Renal pelvis (tissue), 12 donors: ENCODE results near the gene SDR39U1. TPM values are rescaled to one million over a fixed set of nuclear protein-coding genes. Genes with fewer than 3 reads are reported as not detected.
A peak's percentile ranks its signal among the peaks of the same experiment; 100 is the strongest.
"Not testable (repeated sequence)": the region's sequence is repeated elsewhere in the genome, so short reads cannot be mapped to it uniquely, and the experiment has no call there.

Experiments
- DNase-seq: peaks from one replicate; pipeline ENCODE4 v3.0.0-alpha.2; 2013
- long read RNA-seq, 16 experiments: transcript quantifications; one replicate each; lab custom pipeline, GENCODE V29; 2026
- polyA plus RNA-seq, 3 donors: library from polyadenylated mRNA; unstranded; fragments of 120-200 nt; gene quantifications; one replicate each; pipeline ENCODE4 v1.2.1, GENCODE V29; 2013; ENCODE audit not compliant: insufficient read length in 3 of 3

Gene SDR39U1
- polyA plus RNA-seq: 10 to 100 TPM; 69.5 to 78.3 (median 76.8) TPM
- long read RNA-seq, donor 1, transcript SDR39U1-203 (5 exons, 1,507 nt): minor isoform, 8 of 32 reads
- long read RNA-seq, donor 1, transcript SDR39U1-201 (6 exons, 1,233 nt): major isoform, 16 of 32 reads
- long read RNA-seq, donor 1, partial matches to known transcripts: 0 of 32 reads
- long read RNA-seq, donor 1, other reads (novel, unspliced or antisense): 0 of 32 reads
- long read RNA-seq, donor 2, transcript SDR39U1-218 (3 exons, 1,960 nt): minor isoform, 6 of 103 reads
- long read RNA-seq, donor 2, transcript SDR39U1-201 (6 exons, 1,233 nt): major isoform, 16 of 103 reads
- long read RNA-seq, donor 2, transcript SDR39U1-203 (5 exons, 1,507 nt): minor isoform, 7 of 103 reads
- long read RNA-seq, donor 2, partial matches to known transcripts: 65 of 103 reads
- long read RNA-seq, donor 2, other reads (novel, unspliced or antisense): 0 of 103 reads
- long read RNA-seq, donor 3, transcript SDR39U1-203 (5 exons, 1,507 nt): minor isoform, 11 of 41 reads
- long read RNA-seq, donor 3, transcript SDR39U1-201 (6 exons, 1,233 nt): major isoform, 16 of 41 reads
- long read RNA-seq, donor 3, transcript SDR39U1-205 (2 exons, 648 nt): minor isoform, 6 of 41 reads
- long read RNA-seq, donor 3, partial matches to known transcripts: 0 of 41 reads
- long read RNA-seq, donor 3, other reads (novel, unspliced or antisense): 0 of 41 reads
- long read RNA-seq, donor 4, transcript SDR39U1-218 (3 exons, 1,960 nt): minor isoform, 8 of 62 reads
- long read RNA-seq, donor 4, transcript SDR39U1-201 (6 exons, 1,233 nt): major isoform, 25 of 62 reads
- long read RNA-seq, donor 4, transcript SDR39U1-203 (5 exons, 1,507 nt): minor isoform, 15 of 62 reads
- long read RNA-seq, donor 4, transcript SDR39U1-205 (2 exons, 648 nt): minor isoform, 5 of 62 reads
- long read RNA-seq, donor 4, partial matches to known transcripts: 0 of 62 reads
- long read RNA-seq, donor 4, other reads (novel, unspliced or antisense): 0 of 62 reads
- long read RNA-seq, donor 5, transcript SDR39U1-201 (6 exons, 1,233 nt): major isoform, 6 of 13 reads
- long read RNA-seq, donor 5, partial matches to known transcripts: 0 of 13 reads
- long read RNA-seq, donor 5, other reads (novel, unspliced or antisense): 0 of 13 reads
- long read RNA-seq, donor 6, transcript SDR39U1-201 (6 exons, 1,233 nt): major isoform, 9 of 17 reads
- long read RNA-seq, donor 6, partial matches to known transcripts: 0 of 17 reads
- long read RNA-seq, donor 6, other reads (novel, unspliced or antisense): 0 of 17 reads
- long read RNA-seq, donor 7, transcript SDR39U1-203 (5 exons, 1,507 nt): minor isoform, 8 of 34 reads
- long read RNA-seq, donor 7, transcript SDR39U1-218 (3 exons, 1,960 nt): minor isoform, 8 of 34 reads
- long read RNA-seq, donor 7, transcript SDR39U1-201 (6 exons, 1,233 nt): major isoform, 13 of 34 reads
- long read RNA-seq, donor 7, partial matches to known transcripts: 0 of 34 reads
- long read RNA-seq, donor 7, other reads (novel, unspliced or antisense): 0 of 34 reads
- long read RNA-seq, donor 8, partial matches to known transcripts: 0 of 7 reads
- long read RNA-seq, donor 8, other reads (novel, unspliced or antisense): 0 of 7 reads
- long read RNA-seq, donor 9, transcript SDR39U1-218 (3 exons, 1,960 nt): minor isoform, 6 of 49 reads
- long read RNA-seq, donor 9, transcript SDR39U1-203 (5 exons, 1,507 nt): minor isoform, 12 of 49 reads
- long read RNA-seq, donor 9, transcript SDR39U1-201 (6 exons, 1,233 nt): major isoform, 19 of 49 reads
- long read RNA-seq, donor 9, partial matches to known transcripts: 0 of 49 reads
- long read RNA-seq, donor 9, other reads (novel, unspliced or antisense): 0 of 49 reads
- long read RNA-seq, donor 10, transcript SDR39U1-205 (2 exons, 648 nt): minor isoform, 5 of 32 reads
- long read RNA-seq, donor 10, transcript SDR39U1-201 (6 exons, 1,233 nt): major isoform, 13 of 32 reads
- long read RNA-seq, donor 10, transcript SDR39U1-203 (5 exons, 1,507 nt): minor isoform, 6 of 32 reads
- long read RNA-seq, donor 10, partial matches to known transcripts: 0 of 32 reads
- long read RNA-seq, donor 10, other reads (novel, unspliced or antisense): 0 of 32 reads
- long read RNA-seq, donor 11, transcript SDR39U1-203 (5 exons, 1,507 nt): minor isoform, 5 of 26 reads
- long read RNA-seq, donor 11, transcript SDR39U1-201 (6 exons, 1,233 nt): major isoform, 8 of 26 reads
- long read RNA-seq, donor 11, partial matches to known transcripts: 7 of 26 reads
- long read RNA-seq, donor 11, other reads (novel, unspliced or antisense): 0 of 26 reads
- long read RNA-seq, donor 12, transcript SDR39U1-205 (2 exons, 648 nt): minor isoform, 7 of 143 reads
- long read RNA-seq, donor 12, transcript SDR39U1-209 (4 exons, 1,203 nt): minor isoform, 6 of 143 reads
- long read RNA-seq, donor 12, transcript SDR39U1-203 (5 exons, 1,507 nt): minor isoform, 10 of 143 reads
- long read RNA-seq, donor 12, transcript SDR39U1-201 (6 exons, 1,233 nt): major isoform, 14 of 143 reads
- long read RNA-seq, donor 12, partial matches to known transcripts: 94 of 143 reads
- long read RNA-seq, donor 12, other reads (novel, unspliced or antisense): 6 of 143 reads
- long read RNA-seq, donor 13, transcript SDR39U1-201 (6 exons, 1,233 nt): major isoform, 7 of 24 reads
- long read RNA-seq, donor 13, transcript SDR39U1-203 (5 exons, 1,507 nt): minor isoform, 6 of 24 reads
- long read RNA-seq, donor 13, partial matches to known transcripts: 0 of 24 reads
- long read RNA-seq, donor 13, other reads (novel, unspliced or antisense): 0 of 24 reads
- long read RNA-seq, donor 14: 0 reads
- long read RNA-seq, donor 15: 0 reads
- long read RNA-seq, donor 16, transcript SDR39U1-209 (4 exons, 1,203 nt): minor isoform, 6 of 43 reads
- long read RNA-seq, donor 16, transcript SDR39U1-201 (6 exons, 1,233 nt): major isoform, 13 of 43 reads
- long read RNA-seq, donor 16, transcript SDR39U1-203 (5 exons, 1,507 nt): minor isoform, 12 of 43 reads
- long read RNA-seq, donor 16, transcript SDR39U1-205 (2 exons, 648 nt): minor isoform, 6 of 43 reads
- long read RNA-seq, donor 16, partial matches to known transcripts: 0 of 43 reads
- long read RNA-seq, donor 16, other reads (novel, unspliced or antisense): 5 of 43 reads

DNA sequence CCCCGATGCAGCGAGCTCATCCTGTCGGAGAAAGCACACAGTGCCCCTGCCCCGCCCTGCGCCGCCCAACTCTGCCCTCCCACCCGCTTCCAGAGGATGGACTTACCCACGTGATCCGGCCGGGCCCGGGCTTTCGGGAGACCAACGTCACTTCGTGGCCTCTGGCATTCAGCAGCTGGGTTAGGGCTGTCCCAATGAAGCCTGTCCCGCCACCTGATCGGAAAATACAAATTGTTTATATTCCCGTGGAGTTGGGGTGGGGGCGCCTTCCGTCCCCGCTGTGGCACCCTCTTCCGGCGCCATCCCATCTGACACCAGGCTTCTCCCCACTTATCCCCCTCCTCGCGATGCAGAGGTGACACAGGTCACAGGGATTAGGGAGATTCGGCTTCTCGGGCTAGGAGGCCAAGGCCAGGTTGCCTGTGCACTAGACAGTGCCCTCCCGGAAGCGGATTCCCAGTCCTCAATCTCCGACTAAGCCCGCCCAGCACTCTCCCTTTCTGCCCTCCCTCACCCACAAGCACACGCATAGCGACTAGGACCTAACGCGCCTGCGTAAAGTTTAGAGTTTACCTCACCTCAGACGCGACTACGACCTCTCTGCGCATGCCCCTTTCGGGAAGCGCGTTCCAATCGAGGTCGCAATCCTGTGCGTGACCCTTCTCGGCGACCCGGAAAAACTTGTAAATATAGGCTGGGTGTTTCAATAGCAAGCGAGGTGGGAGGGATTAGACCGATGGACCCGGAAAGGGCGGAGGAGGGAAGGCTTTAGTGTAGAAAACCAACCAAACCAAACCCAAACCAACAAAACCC lies at the start of gene SDR39U1:
TSS of gene SDR39U1 (minus strand) at position 537 of the 813 bp plus-strand sequence. CDS start at position 530, 7 bp downstream.
- peak; percentile 99 for DNase-seq

DNA sequence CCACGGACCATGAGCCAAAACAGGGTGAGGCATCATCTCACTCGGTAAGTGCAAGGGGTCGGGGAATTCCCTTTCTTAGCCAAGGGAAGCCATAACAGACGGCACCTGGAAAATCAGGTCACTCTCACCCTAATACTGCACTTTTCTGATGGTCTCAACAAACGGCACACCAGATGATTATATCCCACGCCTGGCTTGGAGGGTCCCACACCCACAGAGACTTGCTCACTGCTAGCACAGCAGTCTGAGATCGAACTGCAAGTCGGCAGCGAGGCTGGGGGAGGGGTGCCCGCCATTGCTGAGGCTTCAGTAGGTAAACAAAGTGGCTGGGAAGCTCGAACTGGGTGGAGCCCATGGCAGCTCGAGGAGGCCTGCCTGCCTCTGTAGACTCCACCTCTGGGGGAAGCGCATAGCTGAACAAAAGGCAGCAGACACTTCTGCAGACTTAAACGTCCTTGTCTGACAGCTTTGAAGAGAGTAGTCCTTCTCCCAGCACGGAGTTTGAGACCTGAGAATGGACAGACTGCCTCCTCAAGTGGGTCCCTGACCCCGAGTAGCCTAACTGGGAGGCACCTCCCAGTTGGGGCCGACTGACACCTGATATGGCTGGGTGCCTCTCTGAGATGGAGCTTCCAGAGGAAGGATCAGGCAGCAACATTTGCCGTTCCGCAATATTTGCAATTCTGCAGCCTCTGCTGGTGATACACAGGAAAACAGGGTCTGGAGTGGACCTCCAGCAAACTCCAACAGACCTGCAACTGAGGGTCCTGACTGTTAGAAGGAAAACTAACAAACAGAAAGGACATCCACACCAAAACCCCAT lies 49.2 kb upstream of the SDR39U1 start:
- DNase-seq: not testable (repeated sequence)

DNA sequence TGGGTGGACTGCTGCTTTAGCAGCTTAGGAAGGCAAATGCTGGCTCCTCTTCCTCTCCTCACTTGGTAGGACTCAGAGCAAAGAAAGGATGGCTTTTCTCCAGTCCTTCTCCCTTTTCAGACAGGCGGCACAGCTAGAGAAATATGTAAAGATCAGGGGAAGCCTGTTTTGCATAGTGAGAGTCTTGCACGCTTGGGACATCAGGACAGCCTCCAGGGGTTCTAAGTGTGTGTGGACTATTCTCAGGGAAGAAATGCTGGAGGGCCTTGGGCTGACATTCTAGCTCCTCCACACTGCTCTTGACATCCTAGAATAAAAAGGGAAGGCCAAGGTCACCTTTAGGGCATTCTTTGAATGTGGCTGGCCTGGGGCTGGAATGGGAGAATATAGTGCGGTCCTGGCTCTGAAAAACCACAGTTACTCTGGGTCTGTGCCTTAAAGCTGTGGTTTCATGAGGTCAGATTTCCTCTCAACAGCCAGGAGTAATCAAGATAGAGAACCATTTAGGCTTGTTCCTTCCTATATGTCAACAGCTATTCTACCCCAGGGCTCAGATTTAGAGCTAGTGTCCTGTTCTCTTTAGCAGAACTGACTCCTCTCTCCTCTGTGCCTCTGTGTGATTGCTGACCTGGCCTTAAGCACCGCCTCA lies 41.2 kb upstream of the SDR39U1 start:
- DNase-seq: no peak

- not testable (repeated sequence) for DNase-seq
Observed at GRCh38 chr14:24482699-24483303, 40.2 kb upstream of the SDR39U1 start.

DNA sequence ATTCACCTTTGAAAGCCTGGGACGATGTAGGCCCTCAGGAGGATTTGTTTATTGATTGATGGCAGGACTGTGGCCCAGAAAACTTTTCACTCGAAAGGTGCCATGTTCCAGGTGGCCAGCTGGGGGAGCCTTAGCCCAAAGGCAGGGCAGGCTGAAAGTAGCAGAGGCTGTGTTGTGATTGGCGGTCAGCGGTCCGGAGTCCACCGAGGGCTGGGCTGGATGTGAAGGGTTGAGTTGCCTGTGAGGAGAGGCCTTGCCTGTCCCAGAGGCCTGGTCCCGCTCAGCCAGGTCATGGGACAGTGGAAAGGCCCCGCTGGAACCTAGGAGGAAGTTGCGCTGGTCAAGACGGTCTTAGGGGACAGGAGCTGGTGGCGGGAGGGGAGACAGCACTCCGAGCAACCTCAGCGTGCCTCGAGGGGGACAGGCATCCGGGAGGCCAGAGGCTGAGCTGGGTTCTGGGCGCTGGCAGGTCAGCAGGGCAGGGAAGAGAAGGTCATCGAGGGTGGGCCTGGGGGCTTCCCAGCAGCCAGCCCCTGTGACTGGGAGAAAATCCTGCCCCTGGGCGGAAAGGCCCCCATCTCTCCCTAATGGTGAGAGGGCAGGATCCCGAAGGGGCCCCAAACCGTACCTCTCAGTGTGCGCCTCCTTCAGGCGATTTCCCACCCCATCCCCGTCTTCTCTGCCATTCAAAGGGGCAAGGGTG lies 39.2 kb upstream of the SDR39U1 start:
- peak; percentile 7 for DNase-seq

DNA sequence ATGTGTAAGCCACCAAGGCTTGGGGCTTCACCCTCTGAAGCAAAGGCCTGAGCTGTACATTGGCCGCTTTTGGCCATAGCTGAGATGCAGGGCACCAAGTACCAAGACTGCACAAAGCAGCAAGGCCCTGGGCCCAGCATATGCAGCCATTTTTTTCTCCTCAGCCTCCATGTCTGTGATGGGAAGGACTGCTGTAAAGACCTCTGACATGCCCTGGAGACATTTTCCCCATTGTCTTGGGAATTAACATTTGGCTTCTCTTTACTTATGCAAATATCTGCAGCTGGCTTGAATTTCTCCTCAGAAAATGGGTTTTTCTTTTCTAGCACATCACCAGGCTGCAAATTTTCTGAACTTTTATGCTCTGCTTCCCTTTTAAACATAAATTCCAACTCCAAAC lies 37.4 kb upstream of the SDR39U1 start:
- not testable (repeated sequence) for DNase-seq

- DNase-seq: no peak
Observed at GRCh38 chr14:24475261-24475660, 32.7 kb upstream of the SDR39U1 start.

- DNase-seq: no peak
Observed at GRCh38 chr14:24473211-24473610, 30.6 kb upstream of the SDR39U1 start.

GRCh38 chr14:24470450-24470849 lies 27.9 kb upstream of the SDR39U1 start:
- DNase-seq: not testable (repeated sequence)

- DNase-seq: no peak
Observed at GRCh38 chr14:24465805-24466204, 23.2 kb upstream of the SDR39U1 start.

DNA sequence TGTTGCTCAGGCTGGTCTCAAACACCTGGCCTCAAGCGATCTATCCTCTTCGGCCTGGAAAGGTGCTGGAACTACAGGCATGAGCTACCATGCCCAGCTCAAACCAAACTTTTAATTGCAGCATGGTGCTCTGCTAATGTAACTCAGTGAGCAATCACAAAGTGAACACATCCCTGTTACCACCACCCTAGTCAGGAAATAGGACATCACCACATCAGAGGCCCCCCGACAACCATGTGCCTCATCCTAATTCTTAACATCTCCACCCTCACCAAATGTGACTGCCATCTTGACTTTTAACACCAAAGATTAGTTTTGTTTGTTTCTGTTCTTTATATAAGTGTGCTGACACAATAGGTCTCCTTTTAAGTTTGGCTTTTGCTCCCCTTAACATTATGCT lies 22.8 kb upstream of the SDR39U1 start:
- DNase-seq: no peak

- DNase-seq: no peak
Observed at GRCh38 chr14:24463884-24464785, 21.6 kb upstream of the SDR39U1 start.
